Kidney (tissue), 14 donors: Measurements from ENCODE around the gene OR2A25. TPM values are rescaled to one million over a fixed set of nuclear protein-coding genes. Genes with fewer than 3 reads are reported as not detected.
"Not testable (repeated sequence)": the region's sequence is repeated elsewhere in the genome, so short reads cannot be mapped to it uniquely, and the experiment has no call there.

Experiments
- DNase-seq, 5 donors: peaks; one replicate each; pipeline ENCODE4 v3.0.0-alpha.2; 2013 to 2020
- FAIRE-seq: peaks from 2 replicates; lab custom pipeline; 2012; peaks lifted over from hg19 to GRCh38; lab: Jason Lieb, UNC
- H3K27ac ChIP-seq, 2 donors: one replicate each; pipeline ENCODE4 v1.7.0; 2013; ENCODE audit warnings: low read depth in 2 of 2, low read length in 2 of 2, inconsistent platforms in 1 of 2
- H3K27me3 ChIP-seq: one replicate; pipeline ENCODE4 v1.7.1; 2013; ENCODE audit warnings: low read length, inconsistent platforms; ENCODE audit not compliant: control insufficient read depth, insufficient read depth
- H3K36me3 ChIP-seq, 3 donors: one replicate each; pipeline versions ENCODE4 v1.7.0 to v1.7.1; 2013; ENCODE audit warnings: low read length in 3 of 3, control low read depth in 1 of 3, inconsistent platforms in 1 of 3; ENCODE audit not compliant: insufficient read depth in 3 of 3, control insufficient read depth in 2 of 3
- H3K4me1 ChIP-seq, 3 donors: one replicate each; pipeline versions ENCODE4 v1.7.0 to v1.7.1; 2013; ENCODE audit warnings: low read length in 3 of 3, inconsistent platforms in 1 of 3, low read depth in 1 of 3; ENCODE audit not compliant: control insufficient read depth in 2 of 3, insufficient read depth in 2 of 3
- H3K4me3 ChIP-seq, 3 donors: one replicate each; pipeline versions ENCODE4 v1.7.0 to v1.8.1; 2013; ENCODE audit warnings: low read length in 3 of 3, control low read depth in 1 of 3, inconsistent platforms in 1 of 3
- H3K9ac ChIP-seq, 3 donors: one replicate each; pipeline versions ENCODE4 v1.7.0 to v1.7.1; 2013; ENCODE audit warnings: low read length in 3 of 3, control low read depth in 1 of 3, inconsistent platforms in 1 of 3
- H3K9me3 ChIP-seq, 3 donors: one replicate each; pipeline versions ENCODE4 v1.7.0 to v1.7.1; 2013; ENCODE audit warnings: low read length in 3 of 3, control low read depth in 1 of 3, inconsistent platforms in 1 of 3; ENCODE audit not compliant: control insufficient read depth in 2 of 3, insufficient read depth in 1 of 3
- intact Hi-C: fragments of 100-400 bp; cut with DNase I; formaldehyde crosslinking; loops from one replicate; pipeline ENCODE4 v1.11.1; 2022
- polyA plus RNA-seq: library from polyadenylated mRNA; stranded (reverse); fragments of 350-450 nt; fragmentation: Illumina TruSeq; extraction: RNeasy Lipid Tissue Mini Kit (QIAGEN cat#74804); gene quantifications from one replicate; pipeline ENCODE4 v1.2.3, GENCODE V29; 2014; ENCODE audit warnings: low read depth, low replicate concordance; ENCODE audit not compliant: insufficient read depth
- total RNA-seq: library from RNA; stranded (reverse); fragmentation: NEBNext Ultra II Directional; extraction: Animal tissue kit (Norgen Biotek cat#: 25700); gene quantifications from one replicate; pipeline ENCODE4 v1.2.1, GENCODE V29; 2021
- TF ChIP-seq, protein P1 (sequence below): IDR thresholded peaks from 3 replicates; pipeline ENCODE4 v1.5.1; 2012; ENCODE audit warnings: mild to moderate bottlenecking, moderate library complexity, borderline replicate concordance; ENCODE audit not compliant: insufficient read depth; ENCODE audit errors: extremely low read depth
- donor health status: control.
- donor health status: control.
- donor health status: control.
- donor health status: control.
- donor health status: control.
- donor health status: DM: yes; HTN: yes; CAD: no.
- donor health status: Normal renal cell carcinoma (clear cell type).

OR2A25 gene
- total and polyA plus RNA-seq, 2 donors from 2014 or later: not detected

DNA sequence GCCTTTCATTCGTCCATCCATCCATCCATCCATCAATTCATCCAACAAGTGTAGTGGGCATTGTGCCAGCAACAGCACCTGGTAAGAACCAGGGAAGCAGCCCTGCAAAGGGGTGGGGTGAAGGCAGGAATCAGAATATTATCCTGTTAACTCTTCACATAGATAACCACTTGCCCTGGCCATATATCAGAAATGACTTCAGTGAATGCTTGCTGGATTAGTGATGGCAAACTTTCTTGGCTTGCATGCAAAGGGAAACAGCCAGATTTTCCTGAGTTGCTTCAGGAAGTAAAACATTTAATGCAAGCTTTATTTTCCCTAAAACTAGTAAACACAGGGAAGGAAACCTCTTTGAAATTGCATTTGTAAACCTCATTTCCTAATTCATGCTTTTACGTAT, 20.1 kb upstream of the OR2A25 start:
- TF ChIP-seq, protein P1, sequence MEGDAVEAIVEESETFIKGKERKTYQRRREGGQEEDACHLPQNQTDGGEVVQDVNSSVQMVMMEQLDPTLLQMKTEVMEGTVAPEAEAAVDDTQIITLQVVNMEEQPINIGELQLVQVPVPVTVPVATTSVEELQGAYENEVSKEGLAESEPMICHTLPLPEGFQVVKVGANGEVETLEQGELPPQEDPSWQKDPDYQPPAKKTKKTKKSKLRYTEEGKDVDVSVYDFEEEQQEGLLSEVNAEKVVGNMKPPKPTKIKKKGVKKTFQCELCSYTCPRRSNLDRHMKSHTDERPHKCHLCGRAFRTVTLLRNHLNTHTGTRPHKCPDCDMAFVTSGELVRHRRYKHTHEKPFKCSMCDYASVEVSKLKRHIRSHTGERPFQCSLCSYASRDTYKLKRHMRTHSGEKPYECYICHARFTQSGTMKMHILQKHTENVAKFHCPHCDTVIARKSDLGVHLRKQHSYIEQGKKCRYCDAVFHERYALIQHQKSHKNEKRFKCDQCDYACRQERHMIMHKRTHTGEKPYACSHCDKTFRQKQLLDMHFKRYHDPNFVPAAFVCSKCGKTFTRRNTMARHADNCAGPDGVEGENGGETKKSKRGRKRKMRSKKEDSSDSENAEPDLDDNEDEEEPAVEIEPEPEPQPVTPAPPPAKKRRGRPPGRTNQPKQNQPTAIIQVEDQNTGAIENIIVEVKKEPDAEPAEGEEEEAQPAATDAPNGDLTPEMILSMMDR: no peak
- Histone ChIP-seq H3K27ac (no peak overlapping the region), H3K9me3 (no peaks in the 10 kb centered on the region), H3K36me3 (no peaks in the 10 kb centered on the region), H3K4me1 (no peaks in the 10 kb centered on the region), H3K27me3 (no peaks in the 10 kb centered on the region), H3K9ac (no peak overlapping the region), H3K4me3 (no peak overlapping the region)
- FAIRE-seq (no peak), DNase-seq (no peak)
- intact Hi-C loops: no loop called here

DNA sequence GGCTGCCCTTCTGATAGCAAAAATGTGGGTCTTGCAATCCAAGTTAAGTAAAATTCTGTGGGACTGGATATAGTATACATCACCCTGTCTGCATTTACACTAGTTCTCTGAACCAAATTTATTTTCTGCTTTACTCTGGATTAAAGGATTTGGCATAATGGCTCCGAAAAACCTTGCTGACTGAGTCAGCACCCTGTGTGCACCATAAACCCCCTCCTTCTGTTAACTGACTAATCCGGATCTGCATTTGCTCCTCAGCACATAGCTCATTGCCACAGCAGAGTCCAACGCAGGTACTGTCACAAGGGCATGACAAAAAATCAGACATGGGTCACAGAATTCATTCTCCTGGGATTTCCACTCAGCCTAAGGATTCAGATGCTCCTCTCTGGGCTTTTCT, 19.5 kb upstream of the OR2A25 start:
- Histone ChIP-seq H3K9ac (no peak overlapping the region), H3K4me1 (no peaks in the 10 kb centered on the region), H3K4me3 (no peak overlapping the region), H3K36me3 (no peaks in the 10 kb centered on the region), H3K27ac (no peak overlapping the region), H3K27me3 (no peaks in the 10 kb centered on the region), H3K9me3 (no peaks in the 10 kb centered on the region)
- intact Hi-C loops: no loop called here
- TF ChIP-seq, protein P1: no peak
- DNase-seq (no peak), FAIRE-seq (no peak)

DNA sequence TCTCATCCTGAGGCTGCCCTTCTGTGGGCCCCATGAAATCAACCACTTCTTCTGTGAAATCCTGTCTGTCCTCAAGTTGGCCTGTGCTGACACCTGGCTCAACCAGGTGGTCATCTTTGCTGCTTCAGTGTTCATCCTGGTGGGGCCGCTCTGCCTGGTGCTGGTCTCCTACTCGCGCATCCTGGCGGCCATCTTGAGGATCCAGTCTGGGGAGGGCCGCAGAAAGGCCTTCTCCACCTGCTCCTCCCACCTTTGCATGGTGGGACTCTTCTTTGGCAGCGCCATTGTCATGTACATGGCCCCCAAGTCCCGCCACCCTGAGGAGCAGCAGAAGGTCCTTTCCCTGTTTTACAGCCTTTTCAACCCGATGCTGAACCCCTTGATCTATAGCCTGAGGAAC, 18.7 kb upstream of the OR2A25 start:
- intact Hi-C loops: not testable (repeated sequence)

GRCh38 chr7:144057954-144058353, 11.7 kb upstream of the OR2A25 start:
- no peak overlapping the region for H3K4me3 ChIP-seq
- H3K36me3 ChIP-seq: no peaks in the 10 kb centered on the region
- no peaks in the 10 kb centered on the region for H3K27me3 ChIP-seq
- H3K4me1 ChIP-seq: no peaks in the 10 kb centered on the region
- intact Hi-C loops: no loop called here
- H3K9me3 ChIP-seq: no peaks in the 10 kb centered on the region
- no peak overlapping the region for H3K9ac ChIP-seq
- no peak for DNase-seq
- FAIRE-seq: no peak
- TF ChIP-seq, protein P1: no peak
- H3K27ac ChIP-seq: no peak overlapping the region

More for the DNA sequence above, 18.7 kb upstream of the OR2A25 start:
- FAIRE-seq, H3K27ac ChIP-seq, H3K9ac ChIP-seq, H3K4me1 ChIP-seq, H3K4me3 ChIP-seq, H3K27me3 ChIP-seq, H3K36me3 ChIP-seq, H3K9me3 ChIP-seq: not testable (repeated sequence)
- peak in 1 of 5 donors; percentile 38 for DNase-seq
